ENCODE results near the gene RAD51B.

RAD51B gene

DNA sequence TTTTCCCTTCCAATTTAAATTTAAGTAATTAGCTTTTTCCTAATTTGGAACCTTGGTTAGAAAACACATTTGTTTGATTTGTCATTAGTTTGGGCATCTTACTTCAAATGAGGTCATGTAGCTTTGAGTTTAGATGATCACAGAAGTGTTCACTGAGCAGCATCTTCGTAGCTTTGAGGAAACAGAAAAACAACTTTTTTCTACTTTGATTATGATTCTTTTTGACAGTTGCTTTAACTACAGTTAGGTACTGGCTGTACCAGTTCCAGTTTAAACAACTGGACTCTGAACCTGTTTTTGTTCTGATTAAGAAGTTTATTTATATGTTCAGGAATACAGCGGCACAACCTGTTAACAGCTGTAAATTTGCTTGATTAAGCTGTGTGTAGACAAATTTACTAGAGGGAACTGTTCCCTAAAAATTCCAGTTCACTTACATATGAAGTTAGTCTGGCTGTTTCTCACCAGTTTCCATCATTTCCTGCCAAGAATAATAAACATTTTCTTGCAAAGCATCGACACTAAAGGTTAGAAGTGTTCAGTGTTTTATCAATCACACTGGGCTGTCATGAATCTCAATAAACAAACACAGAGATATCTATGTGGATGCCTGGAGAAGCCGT lies 191.9 kb downstream of the RAD51B start:
- Histone ChIP-seq H3K4me3 (ENCODE audit: low read depth, low read length) (no peak overlapping the region), H3K27ac (no peak overlapping the region), H3K27me3 (replicated peaks) (no peaks in the 10 kb centered on the region), H3K36me3 (replicated peaks) (no peaks in the 10 kb centered on the region)
- TF ChIP-seq, protein P1, sequence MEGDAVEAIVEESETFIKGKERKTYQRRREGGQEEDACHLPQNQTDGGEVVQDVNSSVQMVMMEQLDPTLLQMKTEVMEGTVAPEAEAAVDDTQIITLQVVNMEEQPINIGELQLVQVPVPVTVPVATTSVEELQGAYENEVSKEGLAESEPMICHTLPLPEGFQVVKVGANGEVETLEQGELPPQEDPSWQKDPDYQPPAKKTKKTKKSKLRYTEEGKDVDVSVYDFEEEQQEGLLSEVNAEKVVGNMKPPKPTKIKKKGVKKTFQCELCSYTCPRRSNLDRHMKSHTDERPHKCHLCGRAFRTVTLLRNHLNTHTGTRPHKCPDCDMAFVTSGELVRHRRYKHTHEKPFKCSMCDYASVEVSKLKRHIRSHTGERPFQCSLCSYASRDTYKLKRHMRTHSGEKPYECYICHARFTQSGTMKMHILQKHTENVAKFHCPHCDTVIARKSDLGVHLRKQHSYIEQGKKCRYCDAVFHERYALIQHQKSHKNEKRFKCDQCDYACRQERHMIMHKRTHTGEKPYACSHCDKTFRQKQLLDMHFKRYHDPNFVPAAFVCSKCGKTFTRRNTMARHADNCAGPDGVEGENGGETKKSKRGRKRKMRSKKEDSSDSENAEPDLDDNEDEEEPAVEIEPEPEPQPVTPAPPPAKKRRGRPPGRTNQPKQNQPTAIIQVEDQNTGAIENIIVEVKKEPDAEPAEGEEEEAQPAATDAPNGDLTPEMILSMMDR (IDR thresholded peaks at IDR 0.05; ENCODE audit: low read depth, low read length, missing control alignments) = no peak
- in situ Hi-C loops (cut with HindIII; ENCODE audit: low pct_ligation_motif_present, low sequenced_read_pairs) = no loop called here
- DNase-seq = no peak

DNA sequence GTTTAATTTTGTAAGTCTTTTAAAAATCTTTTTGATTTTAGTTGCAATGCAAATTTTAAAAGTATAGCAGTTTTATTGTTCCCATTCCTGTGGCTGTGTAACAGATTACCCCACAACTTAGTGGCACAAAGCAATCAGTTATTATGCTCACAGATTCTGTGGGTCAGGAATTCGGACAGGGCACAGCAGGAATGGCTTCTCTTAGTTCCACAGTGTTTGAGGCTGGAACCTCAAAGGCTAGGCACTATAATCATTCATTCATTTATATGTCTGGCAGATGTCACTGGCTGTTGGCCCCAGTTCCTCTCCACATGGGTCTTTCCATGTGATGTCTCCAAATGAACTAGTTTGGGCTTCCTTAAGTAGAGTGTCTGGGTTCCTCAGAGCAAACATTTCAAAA lies 193.3 kb downstream of the RAD51B start:
- DNase-seq = no peak
- Histone ChIP-seq H3K27me3 (replicated peaks) (no peaks in the 10 kb centered on the region), H3K27ac (no peak overlapping the region), H3K4me3 (ENCODE audit: low read depth, low read length) (no peak overlapping the region), H3K36me3 (replicated peaks) (no peaks in the 10 kb centered on the region)
- in situ Hi-C loops (cut with HindIII; ENCODE audit: low pct_ligation_motif_present, low sequenced_read_pairs) = no loop called here
- TF ChIP-seq, protein P1 (IDR thresholded peaks at IDR 0.05; ENCODE audit: low read depth, low read length, missing control alignments) = no peak

DNA sequence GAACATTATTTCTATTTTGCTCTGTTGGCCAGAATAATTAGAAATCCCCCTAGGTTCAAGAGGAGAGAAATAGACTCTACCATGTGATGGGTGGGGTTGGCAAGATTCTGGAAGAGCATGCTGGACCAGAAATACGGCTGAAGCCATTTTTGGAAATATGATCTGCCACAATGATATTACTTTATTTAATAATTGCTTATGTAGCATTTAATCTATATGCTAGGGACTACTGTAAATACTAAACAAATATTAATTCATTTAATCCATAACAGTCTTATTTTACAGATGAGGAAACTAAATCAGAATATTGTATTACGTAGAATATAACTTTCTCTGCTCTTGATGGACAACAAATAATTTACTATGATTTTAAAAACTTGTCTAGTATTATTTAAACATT lies 193.7 kb downstream of the RAD51B start:
- in situ Hi-C loops (cut with HindIII; ENCODE audit: low pct_ligation_motif_present, low sequenced_read_pairs) = no loop called here
- no peak overlapping the region for H3K4me3 ChIP-seq (ENCODE audit: low read depth, low read length)
- no peaks in the 10 kb centered on the region for H3K27me3 ChIP-seq (replicated peaks)
- H3K36me3 ChIP-seq (replicated peaks) = no peaks in the 10 kb centered on the region
- no peak for DNase-seq
- H3K27ac ChIP-seq = no peak overlapping the region
- TF ChIP-seq, protein P1 (IDR thresholded peaks at IDR 0.05; ENCODE audit: low read depth, low read length, missing control alignments) = no peak

DNA sequence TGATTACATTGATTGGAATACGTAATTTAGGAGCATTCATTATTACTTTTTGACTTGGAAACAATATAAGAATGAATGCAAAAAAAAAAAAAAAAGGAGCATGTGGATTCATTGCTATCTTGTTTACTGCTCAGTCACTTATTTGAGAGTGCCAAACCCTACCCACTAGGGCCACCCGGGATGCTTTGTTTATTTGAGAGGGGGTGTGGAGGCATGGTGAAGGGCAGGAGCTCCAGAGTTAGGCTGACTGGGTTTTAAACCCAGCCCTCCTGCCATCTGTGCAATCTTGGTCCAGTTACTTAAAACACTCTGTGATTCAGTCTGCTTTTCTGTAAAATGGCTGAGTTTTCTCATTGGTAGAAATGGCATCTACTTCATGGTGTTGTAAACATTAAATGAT lies 195.2 kb downstream of the RAD51B start:
- TF ChIP-seq, protein P1 (IDR thresholded peaks at IDR 0.05; ENCODE audit: low read depth, low read length, missing control alignments) = no peak
- Histone ChIP-seq H3K36me3 (replicated peaks) (no peaks in the 10 kb centered on the region), H3K27ac (no peak overlapping the region), H3K27me3 (replicated peaks) (no peaks in the 10 kb centered on the region), H3K4me3 (ENCODE audit: low read depth, low read length) (no peak overlapping the region)
- no peak for DNase-seq
- in situ Hi-C loops (cut with HindIII; ENCODE audit: low pct_ligation_motif_present, low sequenced_read_pairs) = no loop called here

DNA sequence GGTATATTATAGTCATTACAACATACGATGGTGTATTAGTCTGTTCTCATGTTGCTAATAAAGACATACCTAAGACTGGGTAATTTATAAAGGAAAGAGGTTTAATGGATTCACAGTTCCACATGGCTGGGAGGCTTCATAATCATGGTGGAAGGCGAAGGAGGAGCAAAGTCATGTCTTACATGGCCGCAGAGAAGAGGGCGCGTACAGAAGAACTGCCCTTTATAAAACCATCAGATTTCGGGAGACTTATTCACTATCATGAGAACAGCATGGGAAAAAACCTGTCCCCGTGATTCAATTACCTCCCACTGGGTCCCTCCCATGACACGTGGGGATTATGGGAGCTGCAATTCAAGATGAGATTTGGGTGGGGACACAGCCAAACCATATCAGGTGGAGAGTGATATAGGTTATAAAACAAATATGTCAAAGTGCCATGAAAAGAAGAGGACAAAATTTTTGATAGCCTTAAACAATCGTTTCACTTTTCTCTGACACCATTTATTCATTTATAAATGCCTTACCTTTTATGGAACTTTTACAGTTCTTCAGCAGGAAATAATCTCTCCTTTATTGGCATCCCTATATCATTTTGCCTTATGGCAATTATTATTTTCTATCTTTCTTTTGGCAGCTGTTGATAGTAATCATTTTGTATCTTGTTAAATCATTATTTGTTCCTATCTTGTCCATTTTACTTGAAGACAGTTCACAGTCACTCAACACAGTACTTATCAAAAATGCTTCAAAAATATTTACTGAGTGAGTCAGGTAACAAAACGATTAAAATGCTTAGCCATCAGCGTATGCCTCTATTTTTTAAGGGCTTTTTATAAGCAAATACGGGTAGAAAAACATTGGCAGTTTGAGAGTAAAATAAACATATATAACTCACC lies 196.0 kb downstream of the RAD51B start:
- DNase-seq = no peak
- Histone ChIP-seq H3K27me3 (replicated peaks) (no peaks in the 10 kb centered on the region), H3K36me3 (replicated peaks) (no peaks in the 10 kb centered on the region), H3K4me3 (ENCODE audit: low read depth, low read length) (no peak overlapping the region), H3K27ac (no peak overlapping the region)
- TF ChIP-seq, protein P1 (IDR thresholded peaks at IDR 0.05; ENCODE audit: low read depth, low read length, missing control alignments) = no peak
- in situ Hi-C loops (cut with HindIII; ENCODE audit: low pct_ligation_motif_present, low sequenced_read_pairs) = no loop called here
